Gastrocnemius medialis (tissue), 4 donors: ENCODE data around the gene UGGT1. TPM values are rescaled to one million over a fixed set of nuclear protein-coding genes. Genes with fewer than 3 reads are reported as not detected.

Experiments
- ATAC-seq, 2 donors: fragments of 150-250 bp; one replicate each; pipeline ENCODE4 v1.9.1; 2016
- DNase-seq, 2 donors: peaks; one replicate each; pipeline ENCODE4 v3.0.0-alpha.2; 2019
- H3K27ac ChIP-seq, 4 donors: fragments of 200-600 bp; sonication (generic); 1 replicate in 1 of 4; 2 replicates in 3 of 4; pipeline ENCODE4 v1.5.1; 2016 to 2018; ENCODE audit warnings: mild to moderate bottlenecking in 2 of 4, moderate library complexity in 1 of 4
- H3K27me3 ChIP-seq, 3 donors: fragments of 200-600 bp; sonication (generic) in 2 of 3; 1 replicate in 1 of 3; 2 replicates in 2 of 3; pipeline versions ENCODE4 v1.5.1 to v1.6.0; 2016 to 2019; ENCODE audit warnings: mild to moderate bottlenecking in 1 of 3, moderate library complexity in 1 of 3
- H3K36me3 ChIP-seq, 2 donors: fragments of 200-600 bp; sonication (generic) in 1 of 2; one replicate each; pipeline ENCODE4 v1.5.1; 2017 to 2018
- H3K4me1 ChIP-seq, 2 donors: fragments of 200-600 bp; sonication (generic) in 1 of 2; one replicate each; pipeline ENCODE4 v1.5.1; 2016 to 2017; ENCODE audit warnings: mild to moderate bottlenecking in 2 of 2
- H3K4me3 ChIP-seq, 4 donors: fragments of 200-600 bp; sonication (generic) in 3 of 4; 1 replicate in 1 of 4; 2 replicates in 3 of 4; pipeline ENCODE4 v1.5.1; 2016 to 2019; ENCODE audit warnings: mild to moderate bottlenecking in 2 of 4
- H3K9me3 ChIP-seq, 3 donors: fragments of 200-600 bp; sonication (generic) in 2 of 3; 1 replicate in 1 of 3; 2 replicates in 2 of 3; pipeline ENCODE4 v1.5.1; 2016 to 2019
- POLR2A ChIP-seq, 2 donors: fragments of 450-650 bp; IDR thresholded peaks; one replicate each; pipeline ENCODE4 v1.6.1; 2017; ENCODE audit warnings: antibody characterized with exemption in 2 of 2, mild to moderate bottlenecking in 2 of 2, moderate library complexity in 2 of 2
- in situ Hi-C, 4 donors: fragments of 200-750 bp; cut with MboI; loops; one replicate each; pipeline versions ENCODE4 v1.15.0 to v1.8.0; 2017; ENCODE audit warnings: low sequenced_read_pairs in 4 of 4
- intact Hi-C: fragments of 100-400 bp; cut with DNase I; formaldehyde crosslinking; loops from one replicate; pipeline ENCODE4 v1.15.1; 2023; ENCODE audit warnings: low total_unique reads
- total RNA-seq, 4 donors: library from RNA; depleted of rRNA; stranded (reverse); fragments of >200 nt; gene quantifications; one replicate each; pipeline versions ENCODE4 v1.1.0 to v1.2.3, GENCODE V29; 2016
- TF ChIP-seq, protein P1 (sequence below), 5 experiments: fragments of 450-650 bp in 3 of 5; fragments of 200-600 bp in 2 of 5; sonication (generic) in 2 of 5; IDR thresholded peaks in 4 of 5; conservative IDR thresholded peaks in 1 of 5; 1 replicate in 4 of 5; 2 replicates in 1 of 5; pipeline ENCODE4 v1.5.1; 2016 to 2019; ENCODE audit warnings: antibody characterized with exemption in 5 of 5, mild to moderate bottlenecking in 3 of 5, moderate library complexity in 3 of 5

The UGGT1 gene
- total RNA-seq, 4 donors from 2014 or later, result 35.1 to 51.7 (median 45.2) TPM

DNA sequence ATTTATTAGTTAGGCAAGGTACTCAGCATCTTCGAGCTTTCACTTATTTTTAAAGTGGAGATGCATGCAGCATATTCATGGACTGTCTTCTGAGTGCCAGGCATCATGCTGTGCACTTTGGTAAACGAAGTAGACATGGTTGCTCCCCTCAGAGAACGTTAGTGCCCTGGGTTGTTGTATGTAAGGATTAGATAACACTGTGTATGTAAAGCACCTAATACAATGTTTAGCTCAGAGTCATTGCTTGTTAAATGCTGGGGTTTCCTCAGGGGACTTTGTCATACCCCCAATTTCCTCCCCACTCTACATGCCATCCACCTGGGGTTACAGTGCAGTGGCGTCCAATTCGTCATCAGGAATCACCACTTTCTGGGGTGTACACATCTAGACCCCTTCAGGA is 2.8 kb downstream of the UGGT1 start:
- TF ChIP-seq POLR2A (IDR thresholded peaks at IDR 0.05), result no peak
- TF ChIP-seq, protein P1, sequence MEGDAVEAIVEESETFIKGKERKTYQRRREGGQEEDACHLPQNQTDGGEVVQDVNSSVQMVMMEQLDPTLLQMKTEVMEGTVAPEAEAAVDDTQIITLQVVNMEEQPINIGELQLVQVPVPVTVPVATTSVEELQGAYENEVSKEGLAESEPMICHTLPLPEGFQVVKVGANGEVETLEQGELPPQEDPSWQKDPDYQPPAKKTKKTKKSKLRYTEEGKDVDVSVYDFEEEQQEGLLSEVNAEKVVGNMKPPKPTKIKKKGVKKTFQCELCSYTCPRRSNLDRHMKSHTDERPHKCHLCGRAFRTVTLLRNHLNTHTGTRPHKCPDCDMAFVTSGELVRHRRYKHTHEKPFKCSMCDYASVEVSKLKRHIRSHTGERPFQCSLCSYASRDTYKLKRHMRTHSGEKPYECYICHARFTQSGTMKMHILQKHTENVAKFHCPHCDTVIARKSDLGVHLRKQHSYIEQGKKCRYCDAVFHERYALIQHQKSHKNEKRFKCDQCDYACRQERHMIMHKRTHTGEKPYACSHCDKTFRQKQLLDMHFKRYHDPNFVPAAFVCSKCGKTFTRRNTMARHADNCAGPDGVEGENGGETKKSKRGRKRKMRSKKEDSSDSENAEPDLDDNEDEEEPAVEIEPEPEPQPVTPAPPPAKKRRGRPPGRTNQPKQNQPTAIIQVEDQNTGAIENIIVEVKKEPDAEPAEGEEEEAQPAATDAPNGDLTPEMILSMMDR (IDR thresholded peaks at IDR 0.05 in 4 of 5, conservative IDR thresholded peaks at IDR 0.05 in 1 of 5), result no peak
- intact Hi-C loops (loop anchor here (2.0 to 10.0 kb wide), 3 partner anchors 67 to 231 kb away; no protein-coding TSS in a partner anchor), in situ Hi-C loops (loop anchor here in 3 of 4 donors (5.0 to 10.0 kb wide), 2 partner anchors 61 to 209 kb away; partner anchors contain the start of gene AMMECR1L (in 2 of the 3))

DNA sequence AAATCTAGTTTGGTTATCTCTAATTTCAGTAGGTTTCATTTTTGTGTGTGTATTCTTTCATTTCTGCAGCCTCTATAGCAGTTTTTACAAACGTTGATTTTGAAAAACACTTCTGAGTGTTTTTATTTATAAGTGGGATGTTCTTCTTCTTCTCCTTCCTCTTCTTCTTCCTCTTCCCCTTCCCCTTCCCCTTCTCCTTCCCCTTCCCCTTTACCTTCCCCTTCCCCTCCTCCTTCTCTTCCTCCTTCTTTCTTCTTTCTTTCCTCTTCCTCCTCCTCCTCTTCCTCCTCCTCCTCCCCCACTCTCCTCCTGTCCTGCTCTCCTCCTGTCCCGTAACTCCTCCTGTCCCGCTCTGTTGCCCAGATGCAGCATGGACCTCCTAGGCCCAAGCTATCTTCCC is 4.2 kb downstream of the UGGT1 start:
- in situ Hi-C loops, result loop anchor here in 2 of 4 donors (10.0 kb wide), 1 partner anchor 210 kb away; the partner anchor contains the start of gene AMMECR1L (in 2 of the 2)
- Histone ChIP-seq H3K36me3 (peaks cover 0 to 17% of the 10 kb centered on the region in 2 donors), H3K9me3 (no peaks in the 10 kb centered on the region), H3K27me3 (no peaks in the 10 kb centered on the region), H3K27ac (no peak overlapping the region), H3K4me3 (no peak overlapping the region), H3K4me1 (peaks cover 6 to 10% of the 10 kb centered on the region in 2 donors)
- intact Hi-C loops, result loop anchor here (10.0 kb wide), 1 partner anchor 230 kb away; no protein-coding TSS in a partner anchor
- DNase-seq (no peak), ATAC-seq (no peak)
- TF ChIP-seq, protein P1 (IDR thresholded peaks at IDR 0.05 in 4 of 5, conservative IDR thresholded peaks at IDR 0.05 in 1 of 5), result no peak
- no peak for TF ChIP-seq POLR2A (IDR thresholded peaks at IDR 0.05)

More for the DNA sequence above, 2.8 kb downstream of the UGGT1 start:
- no peaks in the 10 kb centered on the region for H3K9me3 ChIP-seq
- H3K4me3 ChIP-seq, result no peak overlapping the region
- no peak for ATAC-seq
- no peak overlapping the region for H3K27ac ChIP-seq
- H3K4me1 ChIP-seq, result peaks cover 7 to 10% of the 10 kb centered on the region in 2 donors
- H3K27me3 ChIP-seq, result no peaks in the 10 kb centered on the region
- H3K36me3 ChIP-seq, result peaks cover 0 to 10% of the 10 kb centered on the region in 2 donors
- no peak for DNase-seq

DNA sequence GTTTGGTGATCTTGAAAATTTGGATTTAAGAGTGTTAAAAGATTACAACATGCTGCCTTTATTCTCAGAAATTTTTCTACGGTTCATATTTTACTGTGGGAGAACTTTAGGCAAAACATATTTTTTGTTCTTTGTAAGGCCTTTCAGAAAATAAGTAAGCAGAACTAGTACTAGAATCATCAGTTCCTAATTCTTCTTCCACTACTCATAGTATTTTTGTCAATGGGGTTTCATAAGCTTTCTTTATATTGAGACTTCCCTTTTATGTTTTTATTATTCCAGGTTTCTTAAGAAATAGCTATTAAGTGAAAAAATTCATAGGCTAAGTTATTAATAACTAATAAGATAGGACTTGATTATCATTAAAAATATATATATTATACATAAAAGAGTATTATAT is 12.4 kb downstream of the UGGT1 start:
- Histone ChIP-seq H3K27me3 (no peaks in the 10 kb centered on the region), H3K4me3 (no peak overlapping the region), H3K9me3 (no peaks in the 10 kb centered on the region), H3K36me3 (peaks cover 0 to 23% of the 10 kb centered on the region in 2 donors), H3K27ac (no peak overlapping the region), H3K4me1 (peaks cover 6 to 7% of the 10 kb centered on the region in 2 donors)
- DNase-seq, result no peak
- TF ChIP-seq, protein P1 (IDR thresholded peaks at IDR 0.05 in 4 of 5, conservative IDR thresholded peaks at IDR 0.05 in 1 of 5), result no peak
- no peak for TF ChIP-seq POLR2A (IDR thresholded peaks at IDR 0.05)
- intact Hi-C loops (no loop called here), in situ Hi-C loops (no loop called here)
- no peak for ATAC-seq

DNA sequence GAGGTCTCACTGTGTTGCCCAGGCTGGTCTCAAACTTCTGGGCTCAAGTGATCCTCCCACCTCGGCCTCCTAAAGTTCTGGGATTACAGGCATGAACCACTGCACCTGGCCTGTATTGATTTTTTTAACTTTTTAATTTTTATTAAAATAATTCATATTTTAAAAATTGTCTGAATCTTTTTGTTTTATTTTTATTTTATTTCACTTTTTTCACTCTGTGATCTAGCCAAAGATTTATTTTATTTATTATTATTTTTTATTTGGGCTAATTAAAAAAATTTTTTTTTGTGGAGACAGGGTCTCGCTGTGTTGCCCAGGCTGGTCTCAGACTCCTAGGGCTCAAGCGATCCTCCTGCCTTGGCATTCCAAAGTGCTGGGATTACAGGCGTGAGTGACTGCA is 14.1 kb downstream of the UGGT1 start:
- Histone ChIP-seq H3K9me3 (no peaks in the 10 kb centered on the region), H3K36me3 (peaks cover 0 to 29% of the 10 kb centered on the region in 2 donors), H3K4me1 (peaks cover 6 to 7% of the 10 kb centered on the region in 2 donors), H3K27ac (no peak overlapping the region), H3K27me3 (no peaks in the 10 kb centered on the region), H3K4me3 (no peak overlapping the region)
- TF ChIP-seq POLR2A (IDR thresholded peaks at IDR 0.05), result no peak
- TF ChIP-seq, protein P1 (IDR thresholded peaks at IDR 0.05 in 4 of 5, conservative IDR thresholded peaks at IDR 0.05 in 1 of 5), result no peak
- in situ Hi-C loops, result no loop called here
- no peak for DNase-seq
- intact Hi-C loops, result no loop called here
- no peak for ATAC-seq

DNA sequence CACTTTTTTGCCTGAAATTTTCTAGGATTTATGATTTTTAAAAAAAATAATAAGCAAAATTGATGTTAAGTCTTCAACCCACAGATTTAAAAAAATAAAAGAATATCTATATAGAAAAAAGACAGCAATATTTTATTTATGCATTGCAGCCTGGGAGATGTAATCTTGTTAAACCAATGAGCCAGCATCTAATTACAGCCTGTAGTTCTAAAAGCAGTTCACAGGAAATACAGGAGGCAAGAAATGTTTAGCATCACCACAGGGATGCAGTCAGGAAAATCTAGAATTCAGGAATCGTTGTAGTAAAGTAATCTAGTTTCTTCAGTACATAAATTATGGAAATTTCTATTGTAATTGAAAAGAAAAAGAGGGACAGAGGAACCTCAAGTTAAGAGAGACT is 17.2 kb downstream of the UGGT1 start:
- no peaks in the 10 kb centered on the region for H3K9me3 ChIP-seq
- no peak for TF ChIP-seq POLR2A (IDR thresholded peaks at IDR 0.05)
- TF ChIP-seq, protein P1 (IDR thresholded peaks at IDR 0.05 in 4 of 5, conservative IDR thresholded peaks at IDR 0.05 in 1 of 5), result no peak
- DNase-seq (no peak), ATAC-seq (no peak)
- peaks cover 0 to 48% of the 10 kb centered on the region in 2 donors for H3K36me3 ChIP-seq
- H3K4me3 ChIP-seq, result no peak overlapping the region
- no peak overlapping the region for H3K27ac ChIP-seq
- H3K4me1 ChIP-seq, result no peaks in the 10 kb centered on the region
- in situ Hi-C loops, result no loop called here
- H3K27me3 ChIP-seq, result no peaks in the 10 kb centered on the region
- intact Hi-C loops, result no loop called here
